Measurements from ENCODE around the gene RFTN1. TPM values are rescaled to one million over a fixed set of nuclear protein-coding genes. Genes with fewer than 3 reads are reported as not detected.

Gene RFTN1
- total and polyA plus RNA-seq, 9 of the 15 experiments (the other 6 are each of a cell fraction or from before 2014, with no cell fraction given): 0.08 to 0.51 (median 0.11) TPM; not detected in 6

- Histone ChIP-seq H3K27ac (ENCODE audit: extremely low read depth, low read depth, low read length) (no peak overlapping the region), H3K4me3 (no peak overlapping the region), H3K4me2 (ENCODE audit: insufficient read depth, low read length) (no peak overlapping the region), H3K27me3 (ENCODE audit: control insufficient read depth in 2 of 2, insufficient read depth in 2 of 2, low read length in 2 of 2) (peaks cover 13 to 22% of the 10 kb centered on the region in 2 experiments), H3K9ac (ENCODE audit: insufficient read depth in 1 of 2, low read depth in 2 of 2, low read length in 2 of 2) (no peak overlapping the region), H3K9me1 (ENCODE audit: control insufficient read depth, insufficient read depth, low read length) (no peaks in the 10 kb centered on the region), H3K4me1 (replicated peaks in 1 of 2; ENCODE audit: control insufficient read depth in 2 of 2, insufficient read depth in 2 of 2, low read length in 2 of 2) (peaks cover 0 to 3% of the 10 kb centered on the region in 2 experiments; a peak in 2 of 5 replicates), H3K79me2 (ENCODE audit: control insufficient read depth, insufficient read depth, low read length) (no peaks in the 10 kb centered on the region), H3K36me3 (ENCODE audit: control insufficient read depth, insufficient read depth, low read length) (no peaks in the 10 kb centered on the region), H2AFZ (ENCODE audit: low read depth, low read length) (no peak overlapping the region), H4K20me1 (replicated peaks; ENCODE audit: control insufficient read depth, insufficient read depth, low read length) (no peaks in the 10 kb centered on the region), H3K9me3 (replicated peaks; ENCODE audit: control insufficient read depth, insufficient read depth, low read depth, low read length) (no peaks in the 10 kb centered on the region)
- FAIRE-seq (no peak), DNase-seq (ENCODE audit: extremely low read depth in 1 of 4, low spot score in 3 of 4) (no peak), ATAC-seq (no peak)
- intact Hi-C loops (cut with micrococcal nuclease) (no loop called here), in situ Hi-C loops (cut with MboI) (no loop called here)
- WGBS (ENCODE audit: insufficient coverage, low coverage, missing lambda C conversion rate): under 1% methylated on average over 5 of the region's 5 CpGs
- BruUV-seq (replicated peaks): no TSS peak
- CTCF ChIA-PET (ENCODE audit: low intra/inter-chr PET ratio): no interaction called here
- POLR2A ChIA-PET: no interaction called here
- TF ChIP-seq, protein P1, sequence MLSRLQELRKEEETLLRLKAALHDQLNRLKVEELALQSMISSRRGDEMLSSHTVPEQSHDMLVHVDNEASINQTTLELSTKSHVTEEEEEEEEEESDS (CRISPR knock-in tag; IDR thresholded peaks at IDR 0.05): no peak
- no peak for TF ChIP-seq NRF1 (conservative IDR thresholded peaks at IDR 0.05 in 1 of 2, IDR thresholded peaks at IDR 0.05 in 1 of 2)
- no peak for TF ChIP-seq KLF16 (IDR thresholded peaks at IDR 0.05)
Observed at GRCh38 chr3:16463914-16464313, 49.6 kb downstream of the RFTN1 start.

DNA sequence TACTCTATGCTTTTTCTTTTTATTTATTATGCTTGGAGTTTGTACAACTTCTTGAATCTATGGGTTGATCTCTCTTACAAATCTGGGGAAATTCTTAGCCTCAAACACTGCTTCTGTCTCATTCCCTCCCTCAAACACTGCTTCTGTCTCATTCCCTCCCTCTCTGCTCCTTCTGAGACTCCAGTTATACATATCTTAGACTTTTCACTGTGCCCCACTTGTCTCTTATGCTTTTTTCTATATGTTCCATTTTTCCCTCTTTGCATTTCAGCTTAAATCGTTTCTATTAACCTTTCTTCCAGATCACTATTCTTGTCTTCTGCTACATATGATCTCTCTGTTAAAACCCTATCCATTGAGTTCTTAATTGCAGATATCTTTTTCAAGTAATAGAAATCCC lies 50.4 kb downstream of the RFTN1 start:
- POLR2A ChIA-PET: interaction anchor here (0.9 kb wide), 1 partner anchor 15 kb away, joined by 3 read pairs; no protein-coding TSS in a partner anchor
- CTCF ChIA-PET (ENCODE audit: low intra/inter-chr PET ratio): no interaction called here
- no peak for TF ChIP-seq HLTF (IDR thresholded peaks at IDR 0.05)
- TF ChIP-seq, protein P2, sequence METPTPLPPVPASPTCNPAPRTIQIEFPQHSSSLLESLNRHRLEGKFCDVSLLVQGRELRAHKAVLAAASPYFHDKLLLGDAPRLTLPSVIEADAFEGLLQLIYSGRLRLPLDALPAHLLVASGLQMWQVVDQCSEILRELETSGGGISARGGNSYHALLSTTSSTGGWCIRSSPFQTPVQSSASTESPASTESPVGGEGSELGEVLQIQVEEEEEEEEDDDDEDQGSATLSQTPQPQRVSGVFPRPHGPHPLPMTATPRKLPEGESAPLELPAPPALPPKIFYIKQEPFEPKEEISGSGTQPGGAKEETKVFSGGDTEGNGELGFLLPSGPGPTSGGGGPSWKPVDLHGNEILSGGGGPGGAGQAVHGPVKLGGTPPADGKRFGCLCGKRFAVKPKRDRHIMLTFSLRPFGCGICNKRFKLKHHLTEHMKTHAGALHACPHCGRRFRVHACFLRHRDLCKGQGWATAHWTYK (CRISPR knock-in tag; IDR thresholded peaks at IDR 0.05): no peak
- Histone ChIP-seq H3K4me2 (ENCODE audit: insufficient read depth, low read length) (no peak overlapping the region), H3K27ac (ENCODE audit: extremely low read depth, low read depth, low read length) (no peak overlapping the region), H2AFZ (ENCODE audit: low read depth, low read length) (no peak overlapping the region), H3K9me3 (replicated peaks; ENCODE audit: control insufficient read depth, insufficient read depth, low read depth, low read length) (no peaks in the 10 kb centered on the region), H3K4me1 (replicated peaks in 1 of 2; ENCODE audit: control insufficient read depth in 2 of 2, insufficient read depth in 2 of 2, low read length in 2 of 2) (peaks cover 0 to under 1% of the 10 kb centered on the region in 2 experiments; a peak in 2 of 5 replicates), H3K27me3 (ENCODE audit: control insufficient read depth in 2 of 2, insufficient read depth in 2 of 2, low read length in 2 of 2) (peaks cover 13 to 24% of the 10 kb centered on the region in 2 experiments), H3K4me3 (no peak overlapping the region), H4K20me1 (replicated peaks; ENCODE audit: control insufficient read depth, insufficient read depth, low read length) (no peaks in the 10 kb centered on the region), H3K9me1 (ENCODE audit: control insufficient read depth, insufficient read depth, low read length) (no peaks in the 10 kb centered on the region), H3K36me3 (ENCODE audit: control insufficient read depth, insufficient read depth, low read length) (no peaks in the 10 kb centered on the region), H3K9ac (ENCODE audit: insufficient read depth in 1 of 2, low read depth in 2 of 2, low read length in 2 of 2) (no peak overlapping the region), H3K79me2 (ENCODE audit: control insufficient read depth, insufficient read depth, low read length) (no peaks in the 10 kb centered on the region)
- WGBS (ENCODE audit: insufficient coverage, low coverage, missing lambda C conversion rate): 0% methylated on average over 1 of the region's 1 CpG
- in situ Hi-C loops (cut with MboI): no loop called here
- intact Hi-C loops (cut with micrococcal nuclease): no loop called here
- ATAC-seq (no peak), FAIRE-seq (no peak), DNase-seq (ENCODE audit: extremely low read depth in 1 of 4, low spot score in 3 of 4) (no peak)
- no TSS peak for BruUV-seq (replicated peaks)
